Lung (tissue), 16 donors: ENCODE results near the gene SPANXN1. TPM values are rescaled to one million over a fixed set of nuclear protein-coding genes. Genes with fewer than 3 reads are reported as not detected.
"Not testable (repeated sequence)": the region's sequence is repeated elsewhere in the genome, so short reads cannot be mapped to it uniquely, and the experiment has no call there.

Experiments used
- ATAC-seq: fragments of 200-7000 bp; cut with Tn5 transposase; one replicate; pipeline ENCODE4 v1.9.1; 2020; ENCODE audit warnings: moderate number of reproducible peaks; ENCODE audit not compliant: insufficient read depth, low FRiP score
- DNase-seq, 3 donors: peaks; one replicate each; pipeline ENCODE4 v3.0.0-alpha.2; 2013 to 2017
- H3K27ac ChIP-seq, 2 donors: one replicate each; pipeline ENCODE4 v1.5.1; 2013; ENCODE audit warnings: mild to moderate bottlenecking in 2 of 2, moderate library complexity in 2 of 2, control low read depth in 1 of 2, inconsistent platforms in 1 of 2, low read depth in 1 of 2, low read length in 1 of 2
- H3K27me3 ChIP-seq, 3 donors: one replicate each; pipeline ENCODE4 v1.5.1; 2013; ENCODE audit warnings: low read length in 2 of 3; ENCODE audit not compliant: control insufficient read depth in 3 of 3, insufficient read depth in 3 of 3
- H3K36me3 ChIP-seq, 4 donors: one replicate each; pipeline ENCODE4 v1.5.1; 2013; ENCODE audit warnings: low read length in 4 of 4, mild to moderate bottlenecking in 1 of 4, moderate library complexity in 1 of 4; ENCODE audit not compliant: control insufficient read depth in 4 of 4, insufficient read depth in 4 of 4
- H3K4me1 ChIP-seq, 5 donors: one replicate each; pipeline ENCODE4 v1.5.1; 2013; ENCODE audit warnings: low read length in 5 of 5, mild to moderate bottlenecking in 2 of 5, moderate library complexity in 1 of 5; ENCODE audit not compliant: control insufficient read depth in 5 of 5, insufficient read depth in 5 of 5
- H3K4me3 ChIP-seq: one replicate; pipeline ENCODE4 v1.5.1; 2013; ENCODE audit warnings: mild to moderate bottlenecking, control low read depth, moderate library complexity
- H3K9ac ChIP-seq, 2 donors: one replicate each; pipeline ENCODE4 v1.5.1; 2013; ENCODE audit warnings: low read length in 2 of 2, control low read depth in 1 of 2; ENCODE audit not compliant: insufficient read depth in 1 of 2
- H3K9me3 ChIP-seq, 4 donors: one replicate each; pipeline ENCODE4 v1.5.1; 2013; ENCODE audit warnings: low read length in 3 of 4, mild to moderate bottlenecking in 1 of 4, moderate library complexity in 1 of 4; ENCODE audit not compliant: control insufficient read depth in 4 of 4, insufficient read depth in 3 of 4
- WGBS, 2 donors: extraction: QIAGEN DNeasy Blood & Tissue Kit; methylation state at CpG; one replicate each; pipeline ENCODE4 v1.1.7; 2013; 5-methylcytosine and 5-hydroxymethylcytosine counted together
- long read RNA-seq, 5 donors: transcript quantifications; one replicate each; lab custom pipeline, GENCODE V29; 2026
- polyA plus RNA-seq, 2 donors: library from polyadenylated mRNA; stranded (reverse); fragments of 200-250 nt; gene quantifications; one replicate each; pipeline ENCODE4 v1.2.1, GENCODE V29; 2013
- total RNA-seq, 2 donors: library from RNA; depleted of rRNA in 1 of 2; stranded (reverse); fragments of >200 nt in 1 of 2; gene quantifications; one replicate each; pipeline ENCODE4 v1.2.1, GENCODE V29; 2014 to 2021
- TF ChIP-seq, protein P1 (sequence below): IDR thresholded peaks from 2 replicates; pipeline ENCODE4 v1.5.1; 2012; ENCODE audit warnings: mild to moderate bottlenecking; ENCODE audit errors: control extremely low read depth, extremely low read depth
- donor health status: control.
- donor health status: control.
- donor health status: Bipolar disorder and iron deficiency.
- donor health status: healthy.
- donor health status: DM: yes; HTN: yes; CAD: no.

SPANXN1 gene
- total RNA-seq (not detected), polyA plus RNA-seq (not detected)
- long read RNA-seq, donor 1, result 0 reads
- long read RNA-seq, donor 2, result 0 reads
- long read RNA-seq, donor 3, result 0 reads
- long read RNA-seq, donor 4, result 0 reads
- long read RNA-seq, donor 5, result 0 reads

- WGBS, 2 donors, result 0 to 45% methylated on average over 2 to 4 of the region's 4 CpGs
- ATAC-seq, DNase-seq: not testable (repeated sequence)
Measured at GRCh38 chrX:145247203-145247602, at the start of gene SPANXN1. Gene SPANXN1, plus strand, starts transcription at chrX:145247503. Its CDS starts 84 bp downstream, at chrX:145247587.

GRCh38 chrX:145199078-145199477, 48.2 kb upstream of the SPANXN1 start:
- no peak for ATAC-seq
- H3K4me3 ChIP-seq, result no peak overlapping the region

More at GRCh38 chrX:145247203-145247602, at the start of gene SPANXN1:
- not testable (repeated sequence) for H3K27me3 ChIP-seq, H3K4me3 ChIP-seq, H3K36me3 ChIP-seq, H3K9ac ChIP-seq, H3K4me1 ChIP-seq, H3K27ac ChIP-seq, H3K9me3 ChIP-seq

GRCh38 chrX:145213504-145213903, 33.8 kb upstream of the SPANXN1 start:
- ATAC-seq (no peak), DNase-seq (peak; percentile 4 to 17 (median 13))
- H3K27me3 ChIP-seq, result no peaks in the 10 kb centered on the region
- no peaks in the 10 kb centered on the region for H3K36me3 ChIP-seq
- WGBS, 2 donors, result 37 to 74% methylated on average over 2 of the region's 2 CpGs
- no peaks in the 10 kb centered on the region for H3K4me1 ChIP-seq
- no peaks in the 10 kb centered on the region for H3K9me3 ChIP-seq
- TF ChIP-seq, protein P1, sequence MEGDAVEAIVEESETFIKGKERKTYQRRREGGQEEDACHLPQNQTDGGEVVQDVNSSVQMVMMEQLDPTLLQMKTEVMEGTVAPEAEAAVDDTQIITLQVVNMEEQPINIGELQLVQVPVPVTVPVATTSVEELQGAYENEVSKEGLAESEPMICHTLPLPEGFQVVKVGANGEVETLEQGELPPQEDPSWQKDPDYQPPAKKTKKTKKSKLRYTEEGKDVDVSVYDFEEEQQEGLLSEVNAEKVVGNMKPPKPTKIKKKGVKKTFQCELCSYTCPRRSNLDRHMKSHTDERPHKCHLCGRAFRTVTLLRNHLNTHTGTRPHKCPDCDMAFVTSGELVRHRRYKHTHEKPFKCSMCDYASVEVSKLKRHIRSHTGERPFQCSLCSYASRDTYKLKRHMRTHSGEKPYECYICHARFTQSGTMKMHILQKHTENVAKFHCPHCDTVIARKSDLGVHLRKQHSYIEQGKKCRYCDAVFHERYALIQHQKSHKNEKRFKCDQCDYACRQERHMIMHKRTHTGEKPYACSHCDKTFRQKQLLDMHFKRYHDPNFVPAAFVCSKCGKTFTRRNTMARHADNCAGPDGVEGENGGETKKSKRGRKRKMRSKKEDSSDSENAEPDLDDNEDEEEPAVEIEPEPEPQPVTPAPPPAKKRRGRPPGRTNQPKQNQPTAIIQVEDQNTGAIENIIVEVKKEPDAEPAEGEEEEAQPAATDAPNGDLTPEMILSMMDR, result no peak
- no peak overlapping the region for H3K4me3 ChIP-seq
- no peak overlapping the region for H3K9ac ChIP-seq
- no peak overlapping the region for H3K27ac ChIP-seq

More at GRCh38 chrX:145199078-145199477, 48.2 kb upstream of the SPANXN1 start:
- DNase-seq, result no peak
- Histone ChIP-seq H3K9me3 (peaks cover 0 to 2% (median 0%) of the 10 kb centered on the region in 4 donors), H3K4me1 (no peaks in the 10 kb centered on the region), H3K9ac (no peak overlapping the region), H3K27me3 (peaks cover 0 to 3% (median 0%) of the 10 kb centered on the region in 3 donors), H3K27ac (no peak overlapping the region), H3K36me3 (no peaks in the 10 kb centered on the region)
- TF ChIP-seq, protein P1, result no peak
- 72 to 97% methylated on average over 3 of the region's 3 CpGs for WGBS, 2 donors

DNA sequence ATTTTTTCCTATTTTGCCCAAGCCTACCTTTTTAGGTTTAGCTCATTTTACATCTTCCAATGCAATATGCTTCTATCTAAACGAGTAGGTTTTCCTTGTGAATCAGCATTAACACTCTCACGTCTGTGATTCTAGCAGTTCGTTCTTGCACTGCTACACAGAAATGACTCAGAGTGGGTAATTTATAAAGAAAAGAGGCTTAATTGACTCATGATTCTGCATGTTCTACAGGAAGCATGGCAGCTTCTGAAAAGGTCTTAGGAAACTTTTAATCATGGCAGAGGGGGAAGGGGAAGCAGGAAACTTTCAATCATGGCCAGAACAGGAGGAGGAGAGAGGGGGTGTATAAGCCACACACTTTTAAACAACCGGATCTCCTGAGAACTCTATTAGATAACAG, 44.9 kb downstream of the SPANXN1 start:
- Histone ChIP-seq H3K27me3 (no peaks in the 10 kb centered on the region), H3K27ac (no peak overlapping the region), H3K36me3 (no peaks in the 10 kb centered on the region), H3K9me3 (peaks cover 0 to 2% (median 0%) of the 10 kb centered on the region in 4 donors), H3K9ac (no peak overlapping the region), H3K4me3 (no peak overlapping the region), H3K4me1 (no peaks in the 10 kb centered on the region)
- WGBS, 2 donors, result 23 to 35% methylated on average over 4 of the region's 4 CpGs
- TF ChIP-seq, protein P1, result no peak
- ATAC-seq (no peak), DNase-seq (no peak)
